GM12801 (cell line): ENCODE results near the gene RASGRF1.

ENCODE experiments used
- CTCF ChIP-seq: IDR thresholded peaks from one replicate; pipeline ENCODE4 v1.5.1; 2011; ENCODE audit warnings: control low read depth; ENCODE audit not compliant: insufficient read length; ENCODE audit errors: extremely low read depth

The RASGRF1 gene

GRCh38 chr15:79090487-79091203, at the start of gene RASGRF1:
TSS of gene RASGRF1 (minus strand) at chr15:79090780. CDS start at chr15:79090498, 282 bp downstream.
- TF ChIP-seq CTCF = no peak

GRCh38 chr15:79136434-79137046, 46.0 kb upstream of the RASGRF1 start:
- no peak for TF ChIP-seq CTCF

GRCh38 chr15:79133309-79133708, 42.7 kb upstream of the RASGRF1 start:
- no peak for TF ChIP-seq CTCF

- no peak for TF ChIP-seq CTCF
These were observed 42.2 kb upstream of the RASGRF1 start for GRCh38 chr15:79132770-79133169.

- TF ChIP-seq CTCF = no peak
These were observed 41.8 kb upstream of the RASGRF1 start for GRCh38 chr15:79132361-79132760.

GRCh38 chr15:79130535-79131130, 40.1 kb upstream of the RASGRF1 start:
- no peak for TF ChIP-seq CTCF

GRCh38 chr15:79129235-79129634, 38.7 kb upstream of the RASGRF1 start:
- no peak for TF ChIP-seq CTCF
